ENCODE data around the gene PROC.
"Not testable (repeated sequence)": the region's sequence is repeated elsewhere in the genome, so short reads cannot be mapped to it uniquely, and the experiment has no call there.

The PROC gene

DNA sequence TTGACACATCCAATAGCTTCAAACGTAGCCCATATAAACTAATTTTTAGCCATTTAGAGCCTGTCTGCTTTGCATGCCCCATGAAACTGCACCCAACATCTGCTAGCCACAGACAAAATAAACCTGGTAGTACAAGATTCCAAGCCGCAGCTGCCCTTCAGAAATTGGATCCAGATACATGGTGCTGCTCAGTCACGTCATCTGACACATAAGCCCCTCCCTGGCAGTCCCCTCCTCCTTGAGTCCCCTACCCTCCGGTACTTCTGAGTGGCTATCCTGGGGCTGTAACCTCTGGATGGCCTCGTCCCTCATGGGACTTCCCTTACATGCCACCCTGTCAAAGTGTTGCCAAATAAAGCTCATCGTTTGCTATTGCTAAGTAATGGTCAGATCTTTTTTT is 33.8 kb downstream of the PROC start:
- no peak for TF ChIP-seq FOXP2 (optimal IDR thresholded peaks at IDR 0.05; ENCODE audit: control extremely low read depth, extremely low read length, insufficient read depth)
- TF ChIP-seq POLR2AphosphoS5 (IDR thresholded peaks at IDR 0.05; ENCODE audit: borderline replicate concordance, low read depth, low read length): no peak
- no peak for TF ChIP-seq EZH2 (IDR thresholded peaks at IDR 0.05)
- Histone ChIP-seq H3K27ac (no peak overlapping the region), H3K4me3 (no peak overlapping the region), H3K9ac (ENCODE audit: insufficient read length) (no peak overlapping the region), H3K9me3 (ENCODE audit: low read depth, low read length) (no peaks in the 10 kb centered on the region), H3K36me3 (ENCODE audit: insufficient read depth, low read length) (no peaks in the 10 kb centered on the region)
- no peak for DNase-seq (ENCODE audit: low read depth, low spot score)

DNA sequence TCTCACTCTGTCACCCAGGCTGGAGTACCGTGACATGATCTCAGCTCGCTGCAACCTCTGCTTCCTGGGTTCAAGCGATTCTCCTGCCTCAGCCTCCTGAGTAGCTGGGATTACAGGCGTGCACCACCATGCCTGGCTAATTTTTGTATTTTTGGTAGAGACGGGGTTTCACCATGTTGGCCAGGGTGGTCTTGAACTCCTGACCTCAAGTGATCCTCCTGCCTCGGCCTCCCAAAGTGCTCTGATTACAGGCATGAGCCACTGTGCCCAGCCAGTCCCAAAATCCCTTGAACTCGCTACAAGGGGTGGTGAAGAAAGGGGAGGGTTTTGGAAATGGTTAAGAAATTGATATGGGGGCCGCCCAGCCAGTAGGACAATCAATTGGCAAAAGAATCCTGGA is 34.2 kb downstream of the PROC start:
- not testable (repeated sequence) for H3K27ac ChIP-seq; H3K9me3 ChIP-seq (ENCODE audit: low read depth, low read length); H3K36me3 ChIP-seq (ENCODE audit: insufficient read depth, low read length); H3K4me3 ChIP-seq; H3K9ac ChIP-seq (ENCODE audit: insufficient read length); DNase-seq (ENCODE audit: low read depth, low spot score)

DNA sequence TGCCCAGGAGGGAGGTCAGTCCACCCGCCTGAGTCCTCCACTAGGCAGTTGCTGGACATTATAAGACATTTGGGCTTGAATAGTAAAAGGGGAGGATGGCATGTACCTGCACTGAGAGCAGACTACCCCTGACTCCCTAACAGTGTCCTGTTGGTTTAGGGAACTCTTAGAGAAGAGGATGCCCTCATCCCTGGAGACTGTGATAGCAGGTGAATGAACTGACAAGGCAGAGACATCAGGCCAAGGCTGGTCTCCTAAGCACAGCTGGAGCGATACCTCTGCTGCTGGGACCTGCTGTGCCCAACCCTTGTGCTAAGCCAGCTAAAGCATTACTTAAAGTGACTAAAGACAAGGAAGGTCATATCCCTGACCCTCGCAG is 34.8 kb downstream of the PROC start:
- H3K9me3 ChIP-seq (ENCODE audit: low read depth, low read length): no peaks in the 10 kb centered on the region
- DNase-seq (ENCODE audit: low read depth, low spot score): no peak
- no peak overlapping the region for H3K27ac ChIP-seq
- H3K36me3 ChIP-seq (ENCODE audit: insufficient read depth, low read length): no peaks in the 10 kb centered on the region
- TF ChIP-seq POLR2AphosphoS5 (IDR thresholded peaks at IDR 0.05; ENCODE audit: borderline replicate concordance, low read depth, low read length): no peak
- no peak for TF ChIP-seq FOXP2 (optimal IDR thresholded peaks at IDR 0.05; ENCODE audit: control extremely low read depth, extremely low read length, insufficient read depth)
- no peak for TF ChIP-seq EZH2 (IDR thresholded peaks at IDR 0.05)
- no peak overlapping the region for H3K9ac ChIP-seq (ENCODE audit: insufficient read length)
- no peak overlapping the region for H3K4me3 ChIP-seq

GRCh38 chr2:127453392-127454171 is 35.4 kb downstream of the PROC start:
- Histone ChIP-seq H3K27ac (no peak overlapping the region), H3K36me3 (ENCODE audit: insufficient read depth, low read length) (no peaks in the 10 kb centered on the region), H3K4me3 (no peak overlapping the region), H3K9ac (ENCODE audit: insufficient read length) (no peak overlapping the region), H3K9me3 (ENCODE audit: low read depth, low read length) (no peaks in the 10 kb centered on the region)
- DNase-seq (ENCODE audit: low read depth, low spot score): no peak
- no peak for TF ChIP-seq EZH2 (IDR thresholded peaks at IDR 0.05)
- TF ChIP-seq FOXP2 (optimal IDR thresholded peaks at IDR 0.05; ENCODE audit: control extremely low read depth, extremely low read length, insufficient read depth): no peak
- no peak for TF ChIP-seq POLR2AphosphoS5 (IDR thresholded peaks at IDR 0.05; ENCODE audit: borderline replicate concordance, low read depth, low read length)

- Histone ChIP-seq H3K36me3 (ENCODE audit: insufficient read depth, low read length) (no peaks in the 10 kb centered on the region), H3K27ac (peak overlapping the region; percentile 66)
- DNase-seq (ENCODE audit: low read depth, low spot score): peak; percentile 61
Measured at GRCh38 chr2:127454595-127455565, 36.7 kb downstream of the PROC start.

DNA sequence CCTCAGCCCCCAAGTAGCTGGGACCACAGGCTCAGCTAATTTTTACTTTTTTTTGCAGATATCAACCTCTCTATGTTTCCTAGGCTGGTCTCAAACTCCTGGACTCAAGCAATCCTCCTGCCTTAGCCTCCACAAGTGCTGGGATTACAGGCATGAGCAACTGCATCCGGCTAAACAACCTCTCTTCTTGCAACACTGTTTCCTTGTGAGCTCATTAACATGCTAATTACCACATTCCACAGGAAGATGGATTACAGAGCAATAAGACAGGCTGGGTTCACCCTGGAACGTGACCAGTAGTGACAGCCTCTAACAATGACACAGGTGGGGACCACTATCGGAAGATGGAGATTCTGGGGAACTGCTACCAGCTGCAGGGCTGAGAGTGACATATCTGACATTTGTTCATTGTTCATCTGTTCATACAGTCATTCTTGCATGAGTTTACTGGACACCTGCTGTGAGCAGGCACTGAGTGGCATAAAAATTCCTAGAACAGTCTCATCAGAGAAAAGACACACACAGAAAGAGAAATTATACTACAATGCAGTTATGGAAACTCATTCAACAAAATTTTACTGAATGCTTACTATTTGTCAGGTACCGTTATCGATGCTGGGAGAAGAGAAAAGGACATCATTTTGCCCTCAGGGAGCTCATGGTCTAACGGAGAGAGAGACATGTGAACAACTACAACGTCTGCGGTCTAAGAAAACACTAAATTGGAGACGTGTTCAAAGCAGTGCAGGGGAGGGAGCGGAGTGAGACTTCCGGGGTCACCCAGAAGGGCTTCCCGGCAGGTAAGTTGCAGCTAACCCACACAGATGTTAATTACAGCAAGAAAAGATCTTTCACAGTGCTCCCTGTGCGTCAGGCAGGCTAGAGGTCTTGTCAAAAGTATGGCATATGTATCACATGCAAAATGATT is 37.6 kb downstream of the PROC start:
- Histone ChIP-seq H3K9ac (ENCODE audit: insufficient read length) (no peak overlapping the region), H3K36me3 (ENCODE audit: insufficient read depth, low read length) (no peaks in the 10 kb centered on the region), H3K4me3 (peak overlapping the region; percentile 60; the same call in 1 of the 2 replicates), H3K27ac (peak overlapping the region; percentile 66), H3K9me3 (ENCODE audit: low read depth, low read length) (no peaks in the 10 kb centered on the region)
- DNase-seq (ENCODE audit: low read depth, low spot score): no peak
- TF ChIP-seq FOXP2 (optimal IDR thresholded peaks at IDR 0.05; ENCODE audit: control extremely low read depth, extremely low read length, insufficient read depth) (no peak), EZH2 (IDR thresholded peaks at IDR 0.05) (no peak), POLR2AphosphoS5 (IDR thresholded peaks at IDR 0.05; ENCODE audit: borderline replicate concordance, low read depth, low read length) (no peak)

More at GRCh38 chr2:127454595-127455565, 36.7 kb downstream of the PROC start:
- Histone ChIP-seq H3K4me3 (peak overlapping the region; percentile 60), H3K9me3 (ENCODE audit: low read depth, low read length) (no peaks in the 10 kb centered on the region), H3K9ac (ENCODE audit: insufficient read length) (no peak overlapping the region)
- 0 out of 2 replicates have a peak, but pooled peaks have one; percentile 23 for TF ChIP-seq POLR2AphosphoS5 (IDR thresholded peaks at IDR 0.05; ENCODE audit: borderline replicate concordance, low read depth, low read length)
- TF ChIP-seq EZH2 (IDR thresholded peaks at IDR 0.05): no peak
- peak; percentile 49 for TF ChIP-seq FOXP2 (optimal IDR thresholded peaks at IDR 0.05; ENCODE audit: control extremely low read depth, extremely low read length, insufficient read depth)

- no peak overlapping the region for H3K27ac ChIP-seq
- H3K9ac ChIP-seq (ENCODE audit: insufficient read length): no peak overlapping the region
- no peak for DNase-seq (ENCODE audit: low read depth, low spot score)
- H3K9me3 ChIP-seq (ENCODE audit: low read depth, low read length): no peaks in the 10 kb centered on the region
- TF ChIP-seq EZH2 (IDR thresholded peaks at IDR 0.05) (no peak), FOXP2 (optimal IDR thresholded peaks at IDR 0.05; ENCODE audit: control extremely low read depth, extremely low read length, insufficient read depth) (no peak), POLR2AphosphoS5 (IDR thresholded peaks at IDR 0.05; ENCODE audit: borderline replicate concordance, low read depth, low read length) (no peak)
- no peak overlapping the region for H3K4me3 ChIP-seq
- no peaks in the 10 kb centered on the region for H3K36me3 ChIP-seq (ENCODE audit: insufficient read depth, low read length)
Measured at GRCh38 chr2:127456960-127457359, 38.7 kb downstream of the PROC start.
